Renal cortex interstitium (tissue), 15 donors: ENCODE measurements around the gene OR4K1. TPM values are rescaled to one million over a fixed set of nuclear protein-coding genes. Genes with fewer than 3 reads are reported as not detected.
"Not testable (repeated sequence)": the region's sequence is repeated elsewhere in the genome, so short reads cannot be mapped to it uniquely, and the experiment has no call there.

ENCODE experiments used
- DNase-seq, 11 donors: peaks; one replicate each; pipeline ENCODE4 v3.0.0-alpha.2; 2013; ENCODE audit warnings: low read depth in 9 of 11, low spot score in 4 of 11; ENCODE audit errors: extremely low read depth in 1 of 11
- long read RNA-seq, 16 experiments: transcript quantifications; one replicate each; lab custom pipeline, GENCODE V29; 2026
- polyA plus RNA-seq, 3 donors: library from polyadenylated mRNA; unstranded; fragments of 120-200 nt; gene quantifications; one replicate each; pipeline ENCODE4 v1.2.1, GENCODE V29; 2013; ENCODE audit not compliant: insufficient read length in 3 of 3

The OR4K1 gene, protein sequence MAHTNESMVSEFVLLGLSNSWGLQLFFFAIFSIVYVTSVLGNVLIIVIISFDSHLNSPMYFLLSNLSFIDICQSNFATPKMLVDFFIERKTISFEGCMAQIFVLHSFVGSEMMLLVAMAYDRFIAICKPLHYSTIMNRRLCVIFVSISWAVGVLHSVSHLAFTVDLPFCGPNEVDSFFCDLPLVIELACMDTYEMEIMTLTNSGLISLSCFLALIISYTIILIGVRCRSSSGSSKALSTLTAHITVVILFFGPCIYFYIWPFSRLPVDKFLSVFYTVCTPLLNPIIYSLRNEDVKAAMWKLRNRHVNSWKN
- not detected for polyA plus RNA-seq
- long read RNA-seq, donor 1: 0 reads
- long read RNA-seq, donor 2: 0 reads
- long read RNA-seq, donor 3: 0 reads
- long read RNA-seq, donor 4: 0 reads
- long read RNA-seq, donor 5: 0 reads
- long read RNA-seq, donor 6: 0 reads
- long read RNA-seq, donor 7: 0 reads
- long read RNA-seq, donor 8: 0 reads
- long read RNA-seq, donor 9: 0 reads
- long read RNA-seq, donor 10: 0 reads
- long read RNA-seq, donor 11: 0 reads
- long read RNA-seq, donor 12: 0 reads
- long read RNA-seq, donor 13: 0 reads
- long read RNA-seq, donor 14: 0 reads
- long read RNA-seq, donor 15: 0 reads
- long read RNA-seq, donor 16: 0 reads

DNA sequence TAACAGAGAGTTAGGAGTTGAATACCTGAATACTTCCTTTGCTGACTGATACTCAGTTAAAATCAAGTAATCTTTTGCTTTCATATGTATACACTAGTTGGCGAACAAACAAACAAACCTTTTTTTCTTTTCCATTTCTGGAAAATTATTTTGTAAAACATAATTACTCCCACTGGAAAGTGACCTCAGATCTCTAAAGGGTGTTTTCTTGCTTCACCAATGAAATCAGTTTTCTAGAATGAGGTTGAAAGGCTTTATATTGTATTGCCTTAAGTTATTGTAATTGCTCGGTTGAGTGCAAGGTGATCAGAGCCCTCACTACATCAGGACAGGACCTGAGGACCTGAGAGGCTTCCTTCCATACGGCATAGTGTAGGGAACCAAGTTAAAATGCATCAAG lies at the start of gene OR4K1:
TSS of gene OR4K1 (plus strand) at position 301 of the 400 bp plus-strand sequence. CDS start 4,750 bp downstream, outside the sequence.
- no peak for DNase-seq

DNA sequence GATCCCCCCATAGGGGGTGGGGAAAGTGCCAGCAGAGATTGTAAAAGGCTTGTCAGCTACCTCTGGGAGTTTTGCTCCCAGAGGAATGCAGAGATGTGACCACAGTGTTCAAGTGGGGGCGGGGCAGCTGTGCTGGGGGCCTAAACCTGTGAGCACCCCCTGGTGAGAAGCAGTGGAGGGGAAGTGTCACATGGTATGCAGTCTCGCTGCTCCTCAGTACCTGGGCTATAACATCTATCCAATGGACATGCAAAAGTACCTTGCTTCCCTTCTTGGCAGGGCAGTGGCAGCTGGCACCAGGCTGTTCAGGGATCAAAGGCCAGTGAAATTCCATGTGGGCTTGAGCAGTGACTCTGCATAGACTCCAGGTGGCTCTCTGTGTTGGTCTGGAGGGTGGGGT lies 35.4 kb upstream of the OR4K1 start:
- no peak for DNase-seq

DNA sequence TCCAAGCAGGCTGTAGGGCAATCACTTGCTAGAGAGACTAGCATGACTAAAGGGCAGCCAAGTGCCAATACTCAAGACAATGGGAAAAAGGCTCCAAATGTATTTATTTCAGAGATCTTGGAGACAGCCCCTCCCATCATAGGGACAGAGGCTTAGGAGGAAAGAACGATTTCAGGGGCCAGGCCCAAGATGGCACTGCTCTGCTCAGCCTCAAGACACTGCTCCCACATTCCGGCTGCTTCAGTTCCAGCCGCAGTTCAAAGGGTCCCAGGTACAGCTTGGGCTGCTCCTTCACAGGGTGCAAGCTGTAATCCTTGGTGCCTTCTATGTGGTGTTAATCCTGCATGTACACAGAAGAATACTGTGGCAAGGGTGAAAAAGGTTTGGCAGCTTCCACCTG lies 29.7 kb upstream of the OR4K1 start:
- no peak for DNase-seq

DNA sequence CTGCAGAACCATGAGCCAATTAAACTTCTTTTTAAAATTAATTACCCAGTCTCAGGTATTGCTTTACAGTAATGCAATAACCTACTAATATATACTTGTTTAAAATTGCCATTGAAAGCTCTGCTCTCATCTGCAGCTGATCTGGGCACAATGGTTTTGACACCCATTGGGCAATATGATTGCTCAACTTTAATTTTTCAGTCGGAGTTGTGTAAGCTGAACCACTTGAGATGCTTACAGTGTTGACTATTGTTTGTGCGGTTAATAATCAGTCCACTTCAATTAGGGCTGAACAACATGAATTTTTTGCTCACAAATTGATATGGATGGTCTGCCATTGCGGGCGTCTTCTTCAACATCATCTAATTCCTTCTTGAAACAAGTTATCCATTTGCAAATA lies 28.3 kb upstream of the OR4K1 start:
- no peak for DNase-seq

DNA sequence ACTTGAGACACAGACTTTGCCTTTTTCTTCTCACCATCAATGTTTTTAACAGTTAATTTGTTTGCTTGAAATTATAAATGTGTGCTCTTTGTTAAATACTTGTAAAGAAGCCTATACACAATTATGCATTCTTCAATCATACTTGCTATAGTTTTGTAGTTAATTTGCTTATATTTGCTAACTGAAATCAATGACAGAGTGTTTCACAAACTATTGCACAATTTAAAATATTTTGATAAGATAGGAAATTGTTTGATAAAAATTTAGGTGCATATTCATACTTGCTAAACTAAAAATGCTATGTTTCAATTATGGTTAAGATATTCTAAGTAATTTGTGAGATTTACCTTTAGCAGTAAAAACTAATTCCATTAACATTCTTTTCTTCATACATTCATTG lies 24.1 kb upstream of the OR4K1 start:
- DNase-seq: no peak

DNA sequence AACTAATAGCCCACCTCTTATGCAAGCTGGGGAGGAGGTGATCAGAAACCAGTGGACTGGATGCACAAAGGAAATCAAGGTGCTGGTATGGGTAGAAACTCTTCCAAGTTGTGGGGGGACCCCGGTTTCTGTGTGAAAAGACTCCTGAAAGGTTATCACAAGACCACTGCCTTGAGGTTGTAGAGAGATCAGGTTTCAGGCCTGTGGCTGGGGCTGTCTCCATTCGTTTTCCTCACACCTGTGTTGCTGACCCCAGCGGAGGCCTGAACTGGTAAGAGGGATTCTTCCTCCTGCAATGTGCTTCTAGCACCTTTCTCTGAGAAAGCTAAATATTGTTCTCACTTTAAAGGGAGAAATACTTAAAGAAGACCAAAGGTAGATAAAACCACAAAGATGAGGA lies 19.6 kb upstream of the OR4K1 start:
- no peak for DNase-seq

DNA sequence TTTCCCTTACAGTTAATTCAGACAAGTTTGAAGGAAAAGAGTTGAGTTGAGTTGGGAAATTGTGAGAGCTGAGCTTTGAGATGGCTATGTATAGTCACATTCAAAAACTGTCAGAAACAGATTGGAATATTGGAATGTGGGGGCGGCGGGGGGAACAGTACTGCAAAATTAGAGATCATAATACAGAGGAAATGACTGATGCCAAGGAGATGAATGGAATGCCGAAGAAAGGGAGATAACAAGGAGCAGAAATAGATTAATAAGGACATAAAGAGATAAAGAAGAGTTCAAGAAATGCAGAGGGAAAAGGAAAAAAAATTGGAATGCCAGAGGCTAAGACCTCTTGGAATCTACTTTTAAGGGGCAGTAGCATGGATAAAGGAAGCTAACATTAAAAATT lies 13.5 kb upstream of the OR4K1 start:
- no peak for DNase-seq

DNA sequence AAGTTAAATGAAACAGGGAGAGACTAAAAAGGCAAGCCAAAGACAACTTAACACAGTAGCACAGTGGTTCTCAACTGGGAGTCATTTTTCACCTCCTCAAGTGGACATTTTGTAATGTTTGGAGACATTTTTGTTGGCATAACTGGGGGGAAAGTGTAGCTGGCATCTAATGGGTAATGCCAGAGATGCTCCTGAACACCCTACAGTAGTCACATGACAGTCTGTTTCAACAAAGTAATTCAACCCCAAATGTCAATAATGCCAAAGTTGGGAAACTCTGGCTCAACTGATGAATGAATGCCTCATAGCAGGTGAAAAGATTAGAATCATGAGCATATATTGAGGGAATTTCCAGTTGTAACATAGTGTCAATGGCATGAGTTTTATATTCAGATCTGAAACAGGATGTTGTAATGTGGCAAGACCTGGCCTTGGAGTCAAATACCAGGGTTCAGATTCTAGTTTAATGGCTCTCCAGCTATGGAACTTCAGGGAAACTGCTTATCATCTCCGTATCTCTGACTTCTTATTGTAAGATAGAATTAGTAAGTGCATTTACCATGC lies 12.7 kb upstream of the OR4K1 start:
- no peak for DNase-seq

DNA sequence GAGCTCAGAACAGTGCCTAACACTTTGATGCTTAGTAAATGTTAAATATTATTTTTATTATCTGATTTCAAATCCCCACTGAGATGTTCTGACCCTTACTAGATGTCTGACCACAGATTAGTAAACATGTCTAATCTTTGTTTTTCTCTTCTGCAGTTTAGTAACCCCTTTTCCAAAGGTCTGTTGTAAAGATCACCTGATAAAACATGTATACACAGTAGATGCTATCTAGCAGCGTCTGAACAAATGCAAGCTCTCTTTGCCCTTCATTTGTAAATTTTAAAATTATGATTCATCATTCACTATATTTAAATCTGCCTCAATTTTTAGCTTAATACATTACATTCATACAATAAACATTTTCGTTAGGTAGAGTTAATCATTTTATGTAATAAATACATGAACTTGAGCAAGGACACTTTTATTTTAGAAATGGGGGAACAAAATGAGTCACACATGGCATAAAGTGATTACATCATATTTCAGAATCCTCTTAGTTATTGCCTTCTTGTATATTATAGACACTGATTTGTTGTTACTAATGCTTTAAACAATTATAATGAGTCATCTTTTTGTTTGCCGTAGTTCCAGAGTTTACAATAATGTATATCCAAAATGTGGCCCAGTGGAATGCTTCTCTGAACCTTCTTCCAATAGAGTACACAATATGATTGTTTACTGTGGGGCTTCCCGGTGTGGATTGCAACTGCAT lies 12.0 kb upstream of the OR4K1 start:
- no peak for DNase-seq

DNA sequence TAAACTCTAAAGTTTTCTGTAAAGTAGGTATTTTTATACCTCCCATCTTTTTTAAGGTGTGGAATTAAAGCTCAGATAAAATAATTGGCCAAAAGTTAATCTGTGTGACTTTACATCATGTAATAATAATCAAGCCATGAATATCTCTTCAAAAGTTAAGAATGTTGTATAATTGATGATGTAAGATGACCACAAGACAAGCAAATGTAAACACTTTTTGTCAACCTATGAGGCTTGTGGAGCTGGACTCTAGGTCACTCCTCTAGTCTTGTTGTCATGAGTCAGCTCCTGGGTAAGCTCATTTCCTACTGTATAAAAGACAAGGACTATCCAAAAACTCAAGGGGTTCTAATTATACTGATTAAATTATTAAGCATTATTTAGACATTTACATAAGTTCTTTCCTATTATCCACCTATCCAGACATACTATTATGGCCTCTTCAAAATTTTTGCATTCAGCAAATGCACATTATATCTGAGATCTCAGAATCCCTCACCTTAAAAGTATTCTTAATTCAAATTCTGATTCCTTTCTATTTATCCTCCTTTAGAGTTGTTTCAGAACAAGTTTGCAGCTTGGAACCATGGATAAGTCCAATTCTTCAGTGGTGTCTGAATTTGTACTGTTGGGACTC lies 10.6 kb upstream of the OR4K1 start, which contains the start of gene OR4K5:
TSS of gene OR4K5 (plus strand) at position 587 of the 637 bp plus-strand sequence. CDS start at position 587, 0 bp downstream.
- DNase-seq: no peak

DNA sequence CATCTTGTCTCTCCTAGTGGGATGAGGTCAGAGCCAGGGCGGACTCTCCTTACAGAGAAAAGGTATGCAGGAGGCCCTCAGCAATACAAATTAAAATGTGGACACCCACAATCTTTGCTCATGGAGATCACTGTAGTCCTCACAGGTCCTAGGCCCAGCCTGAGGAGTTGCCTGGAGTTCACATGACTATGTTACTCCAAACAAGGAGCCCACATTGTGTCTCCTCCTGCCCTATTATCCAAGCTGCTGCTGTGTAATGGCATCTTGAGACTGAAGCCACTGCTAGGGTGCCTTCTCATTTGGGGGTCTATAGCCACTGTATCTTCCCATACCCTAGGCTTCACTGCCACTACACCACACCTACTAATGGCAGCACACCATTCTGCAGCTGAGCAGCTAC lies 11.0 kb downstream of the OR4K1 start:
- DNase-seq: no peak

DNA sequence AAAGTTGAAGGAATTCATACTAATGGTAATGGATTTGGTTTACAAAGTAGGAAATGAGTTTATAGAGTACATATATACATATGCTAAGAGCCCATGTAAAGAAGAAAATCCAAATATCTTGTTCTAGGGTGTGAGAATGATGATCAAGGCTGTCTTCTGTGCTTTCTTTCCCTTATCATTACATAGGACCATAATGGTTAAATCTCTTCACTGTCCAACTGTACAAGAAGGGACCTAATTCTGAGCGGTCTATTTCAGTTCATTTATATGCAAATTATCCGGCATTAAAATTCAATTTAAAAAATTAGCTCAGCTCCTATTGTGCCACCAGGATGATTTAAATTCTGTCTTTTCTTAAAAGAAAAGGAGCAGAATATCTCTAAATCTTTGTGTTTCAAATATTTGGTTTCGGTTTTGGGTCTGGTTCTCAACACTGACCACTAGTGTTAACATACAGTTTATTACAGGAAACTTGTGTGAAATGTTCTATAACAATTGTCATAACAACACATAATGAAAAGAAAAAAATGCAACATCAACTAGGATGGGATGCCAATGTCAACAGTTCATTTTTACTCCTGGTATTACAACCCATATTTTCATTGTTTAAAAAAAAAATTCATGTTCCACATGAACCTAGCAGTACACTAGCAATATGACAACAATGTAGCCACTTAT lies 16.8 kb downstream of the OR4K1 start:
- no peak for DNase-seq

DNA sequence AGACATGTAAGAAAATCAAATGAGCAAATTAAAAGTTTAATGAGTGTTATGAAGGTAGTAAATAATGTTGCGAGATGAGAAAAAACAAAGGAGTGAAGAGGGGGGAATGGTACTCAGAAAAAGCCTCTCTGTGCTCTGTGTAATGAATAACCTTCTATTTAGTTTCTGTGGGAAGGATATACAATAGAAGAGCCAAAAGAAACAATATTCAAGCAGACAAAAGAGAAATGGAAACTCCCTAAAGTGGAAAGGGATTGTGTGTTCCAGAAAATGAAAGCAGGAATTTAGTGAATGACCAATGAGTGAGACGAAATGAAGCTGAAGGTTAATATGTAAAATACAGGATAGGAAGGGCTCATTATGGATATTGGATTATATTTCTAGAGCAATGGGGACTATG lies 18.5 kb downstream of the OR4K1 start:
- no peak for DNase-seq

DNA sequence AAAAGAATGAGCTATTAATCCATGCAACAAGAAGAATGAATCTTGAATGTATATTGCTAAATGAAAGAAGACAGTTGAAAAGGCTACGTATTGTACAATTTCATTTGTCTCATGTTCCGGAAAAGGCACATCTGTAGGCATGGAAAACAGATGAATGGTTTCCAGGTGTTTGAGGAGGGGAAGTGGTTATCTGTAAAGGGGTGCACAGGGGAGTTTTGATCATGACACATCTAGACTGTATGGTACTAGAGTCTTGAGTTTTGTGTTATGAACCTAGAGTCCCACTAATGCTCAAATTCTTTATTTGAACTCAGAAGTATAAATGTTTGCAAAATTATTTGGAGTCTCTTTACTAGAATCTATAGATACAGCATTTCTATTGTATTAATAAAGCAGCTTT lies 39.0 kb downstream of the OR4K1 start:
- DNase-seq: not testable (repeated sequence)

DNA sequence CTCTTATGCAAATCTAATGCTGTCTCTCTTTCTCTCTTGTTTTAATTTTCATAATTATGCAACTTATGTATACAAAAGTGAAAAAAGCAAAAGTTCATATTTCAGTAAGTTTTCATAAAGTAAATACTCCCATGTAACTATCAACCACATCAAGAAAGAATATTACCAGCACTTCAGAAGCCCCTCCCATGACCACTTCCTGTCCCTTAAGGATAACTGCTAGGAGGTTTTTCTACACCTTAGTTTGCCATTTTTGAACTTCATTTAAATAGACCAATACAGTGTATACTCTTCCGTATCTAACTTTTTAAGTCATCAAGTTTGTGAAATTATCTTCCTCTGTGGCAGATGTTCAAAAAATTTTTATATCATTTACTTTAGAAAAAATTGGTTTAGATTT lies 44.1 kb downstream of the OR4K1 start:
- DNase-seq: no peak

DNA sequence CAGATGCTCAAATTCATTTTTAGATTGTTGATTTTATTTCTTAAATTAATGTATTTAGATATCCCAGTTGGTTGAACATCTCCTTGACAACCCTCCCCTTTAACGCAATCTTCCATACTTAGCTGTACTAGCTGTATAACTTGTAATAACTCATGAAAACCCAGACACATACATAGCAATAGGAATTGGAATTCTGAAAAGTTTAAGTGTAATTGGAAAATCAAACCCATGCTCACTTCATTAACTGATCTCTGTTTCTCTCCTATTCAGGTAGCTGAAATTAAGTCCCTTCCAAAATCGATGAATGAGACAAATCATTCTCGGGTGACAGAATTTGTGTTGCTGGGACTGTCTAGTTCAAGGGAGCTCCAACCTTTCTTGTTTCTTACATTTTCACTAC lies 44.6 kb downstream of the OR4K1 start, which contains the start of gene OR4K15:
TSS of gene OR4K15 (plus strand) at position 301 of the 400 bp plus-strand sequence. CDS start at position 301, 0 bp downstream.
- no peak for DNase-seq
